ENCODE results near the gene TEX11.
"Not testable (repeated sequence)": the region's sequence is repeated elsewhere in the genome, so short reads cannot be mapped to it uniquely, and the experiment has no call there.

Gene TEX11

DNA sequence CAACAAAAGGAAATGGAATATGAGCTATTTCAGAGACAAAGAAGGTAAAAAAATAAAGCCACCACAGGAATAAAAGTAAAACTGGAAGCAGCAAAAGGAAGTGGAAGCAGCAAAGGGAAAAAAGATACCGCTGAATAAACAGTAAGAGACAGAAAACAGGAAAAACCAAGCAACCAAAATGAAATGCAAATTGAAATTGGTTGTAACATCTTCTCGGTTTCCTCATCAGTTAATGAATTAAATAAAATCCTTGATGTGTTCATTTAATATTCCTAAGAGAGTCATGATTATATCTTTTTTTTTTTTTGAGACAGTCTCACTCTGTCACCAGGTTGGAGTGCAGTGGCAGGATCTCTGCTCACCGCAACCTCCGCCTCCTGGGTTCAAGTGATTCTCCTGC, 331.1 kb downstream of the TEX11 start:
- no peaks in the 10 kb centered on the region for H3K36me3 ChIP-seq (replicated peaks)
- no peak for DNase-seq
- no peaks in the 10 kb centered on the region for H3K27me3 ChIP-seq (replicated peaks)
- no peak overlapping the region for H3K27ac ChIP-seq
- H3K4me3 ChIP-seq (ENCODE audit: low read depth, low read length) = no peak overlapping the region
- TF ChIP-seq, protein P1, sequence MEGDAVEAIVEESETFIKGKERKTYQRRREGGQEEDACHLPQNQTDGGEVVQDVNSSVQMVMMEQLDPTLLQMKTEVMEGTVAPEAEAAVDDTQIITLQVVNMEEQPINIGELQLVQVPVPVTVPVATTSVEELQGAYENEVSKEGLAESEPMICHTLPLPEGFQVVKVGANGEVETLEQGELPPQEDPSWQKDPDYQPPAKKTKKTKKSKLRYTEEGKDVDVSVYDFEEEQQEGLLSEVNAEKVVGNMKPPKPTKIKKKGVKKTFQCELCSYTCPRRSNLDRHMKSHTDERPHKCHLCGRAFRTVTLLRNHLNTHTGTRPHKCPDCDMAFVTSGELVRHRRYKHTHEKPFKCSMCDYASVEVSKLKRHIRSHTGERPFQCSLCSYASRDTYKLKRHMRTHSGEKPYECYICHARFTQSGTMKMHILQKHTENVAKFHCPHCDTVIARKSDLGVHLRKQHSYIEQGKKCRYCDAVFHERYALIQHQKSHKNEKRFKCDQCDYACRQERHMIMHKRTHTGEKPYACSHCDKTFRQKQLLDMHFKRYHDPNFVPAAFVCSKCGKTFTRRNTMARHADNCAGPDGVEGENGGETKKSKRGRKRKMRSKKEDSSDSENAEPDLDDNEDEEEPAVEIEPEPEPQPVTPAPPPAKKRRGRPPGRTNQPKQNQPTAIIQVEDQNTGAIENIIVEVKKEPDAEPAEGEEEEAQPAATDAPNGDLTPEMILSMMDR (IDR thresholded peaks at IDR 0.05; ENCODE audit: low read depth, low read length, missing control alignments) = no peak
- in situ Hi-C loops (cut with HindIII; ENCODE audit: low pct_ligation_motif_present, low sequenced_read_pairs) = no loop called here

DNA sequence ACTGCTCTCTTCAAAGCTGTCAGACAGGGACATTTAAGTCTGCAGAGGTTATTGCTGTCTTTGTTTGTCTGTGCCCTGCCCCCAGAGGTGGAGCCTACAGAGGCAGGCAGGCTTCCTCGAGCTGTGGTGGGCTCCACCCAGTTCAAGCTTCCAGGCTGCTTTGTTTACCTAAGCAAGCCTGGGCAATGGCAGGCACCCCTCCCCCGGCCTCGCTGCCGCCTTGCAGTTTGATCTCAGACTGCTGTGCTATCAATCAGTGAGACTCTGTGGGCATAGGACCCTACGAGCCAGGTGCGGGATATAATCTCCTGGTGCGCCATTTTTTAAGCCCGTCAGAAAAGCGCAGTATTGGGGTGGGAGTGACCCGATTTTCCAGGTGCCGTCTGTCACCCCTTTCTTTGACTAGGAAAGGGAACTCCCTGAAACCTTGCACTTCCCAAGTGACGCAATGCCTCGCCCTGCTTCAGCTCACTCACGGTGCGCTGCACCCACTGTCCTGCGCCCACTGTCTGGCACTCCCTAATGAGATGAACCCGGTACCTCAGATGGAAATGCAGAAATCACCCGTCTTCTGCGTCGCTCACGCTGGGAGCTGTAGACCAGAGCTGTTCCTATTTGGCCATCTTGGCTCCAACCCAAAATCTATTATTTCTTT, 338.5 kb downstream of the TEX11 start:
- in situ Hi-C loops (cut with HindIII; ENCODE audit: low pct_ligation_motif_present, low sequenced_read_pairs); DNase-seq; H3K36me3 ChIP-seq (replicated peaks); H3K27me3 ChIP-seq (replicated peaks); H3K4me3 ChIP-seq (ENCODE audit: low read depth, low read length); H3K27ac ChIP-seq: not testable (repeated sequence)

DNA sequence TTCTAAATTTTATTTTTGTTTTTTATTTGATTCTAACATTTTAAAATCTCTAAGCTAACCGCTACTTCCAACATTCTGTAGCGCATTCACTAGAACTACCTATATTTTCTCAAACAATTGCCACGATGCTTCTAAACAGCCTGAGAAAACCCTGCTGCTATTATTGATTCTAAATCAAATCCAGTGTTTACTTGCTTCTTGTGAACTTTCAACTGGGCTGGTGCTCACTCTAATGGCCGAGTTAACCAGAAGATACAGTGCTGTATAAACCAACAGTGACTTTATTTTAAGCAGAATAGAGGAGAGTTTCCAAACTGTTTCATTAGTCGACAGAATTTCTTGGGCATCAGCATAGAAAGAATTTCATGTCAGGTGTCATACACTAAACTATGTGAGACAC, 353.6 kb downstream of the TEX11 start:
- H3K4me3 ChIP-seq (ENCODE audit: low read depth, low read length) = no peak overlapping the region
- no peaks in the 10 kb centered on the region for H3K36me3 ChIP-seq (replicated peaks)
- in situ Hi-C loops (cut with HindIII; ENCODE audit: low pct_ligation_motif_present, low sequenced_read_pairs) = no loop called here
- no peak for DNase-seq
- no peak overlapping the region for H3K27ac ChIP-seq
- TF ChIP-seq, protein P1 (IDR thresholded peaks at IDR 0.05; ENCODE audit: low read depth, low read length, missing control alignments) = no peak
- no peaks in the 10 kb centered on the region for H3K27me3 ChIP-seq (replicated peaks)

DNA sequence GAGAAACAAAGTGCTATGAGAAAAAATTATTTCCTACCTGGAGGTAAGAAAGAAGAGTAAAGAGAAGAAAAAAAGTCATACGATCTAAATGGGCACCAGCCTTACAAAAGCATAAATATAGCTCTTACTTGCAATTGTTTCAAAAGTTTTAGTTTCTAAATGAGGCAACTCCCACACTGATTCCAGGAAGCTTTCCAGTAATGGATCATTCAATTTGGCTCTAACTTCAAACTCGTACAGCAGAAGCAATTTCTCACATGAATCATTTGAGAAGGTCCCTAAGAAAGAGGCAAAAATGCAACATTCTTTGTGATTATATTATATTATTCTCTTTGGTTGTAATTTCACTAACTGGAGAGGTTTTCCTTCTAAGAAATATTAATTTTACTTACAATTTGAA, 354.0 kb downstream of the TEX11 start:
- no peak for DNase-seq
- H3K4me3 ChIP-seq (ENCODE audit: low read depth, low read length) = no peak overlapping the region
- in situ Hi-C loops (cut with HindIII; ENCODE audit: low pct_ligation_motif_present, low sequenced_read_pairs) = no loop called here

DNA sequence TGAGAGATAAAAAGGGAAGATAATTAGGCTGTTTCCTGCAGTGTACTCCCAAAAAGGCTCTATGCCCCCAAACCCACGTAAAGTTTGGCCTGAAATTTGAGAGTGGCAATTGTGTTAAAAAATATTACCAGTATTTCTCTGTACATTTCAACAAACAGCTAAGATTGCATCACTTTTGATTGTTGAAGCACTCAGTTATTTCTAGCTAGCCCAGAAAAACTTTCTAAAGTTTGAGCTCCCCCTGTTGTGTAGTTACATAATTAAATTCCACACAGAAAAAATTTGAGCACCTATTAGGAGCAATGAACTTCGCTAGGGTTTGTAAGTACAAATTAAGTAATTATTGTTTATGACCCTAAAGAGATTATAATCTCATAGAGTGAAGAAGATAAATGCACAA, 354.4 kb downstream of the TEX11 start:
- DNase-seq = peak; percentile 0
- no peaks in the 10 kb centered on the region for H3K27me3 ChIP-seq (replicated peaks)
- no peak overlapping the region for H3K27ac ChIP-seq
- in situ Hi-C loops (cut with HindIII; ENCODE audit: low pct_ligation_motif_present, low sequenced_read_pairs) = no loop called here
- no peak overlapping the region for H3K4me3 ChIP-seq (ENCODE audit: low read depth, low read length)
- no peaks in the 10 kb centered on the region for H3K36me3 ChIP-seq (replicated peaks)
- TF ChIP-seq, protein P1 (IDR thresholded peaks at IDR 0.05; ENCODE audit: low read depth, low read length, missing control alignments) = no peak

More for the DNA sequence above, 354.0 kb downstream of the TEX11 start:
- Histone ChIP-seq H3K27me3 (replicated peaks) (no peaks in the 10 kb centered on the region), H3K36me3 (replicated peaks) (no peaks in the 10 kb centered on the region), H3K27ac (no peak overlapping the region)
- TF ChIP-seq, protein P1 (IDR thresholded peaks at IDR 0.05; ENCODE audit: low read depth, low read length, missing control alignments) = no peak

DNA sequence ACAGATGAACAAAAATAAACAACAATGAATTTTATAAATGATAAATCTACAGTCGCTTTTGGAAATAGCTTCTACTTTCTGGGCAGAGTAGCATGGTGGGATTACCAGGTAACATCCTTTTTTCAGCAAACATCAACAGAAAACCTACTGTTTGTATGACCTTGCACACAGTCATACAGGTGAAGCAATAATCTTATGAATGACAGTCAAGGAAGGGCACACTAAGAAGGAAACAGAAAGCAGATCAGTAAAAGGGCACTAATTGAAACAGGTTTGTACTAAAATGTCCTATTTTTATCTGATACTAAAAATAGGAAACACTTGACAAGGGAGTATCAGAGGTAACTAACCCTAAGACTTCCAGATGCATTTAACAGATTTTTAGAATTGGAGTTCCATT, 355.0 kb downstream of the TEX11 start:
- no peak overlapping the region for H3K4me3 ChIP-seq (ENCODE audit: low read depth, low read length)
- no peaks in the 10 kb centered on the region for H3K36me3 ChIP-seq (replicated peaks)
- in situ Hi-C loops (cut with HindIII; ENCODE audit: low pct_ligation_motif_present, low sequenced_read_pairs) = no loop called here
- TF ChIP-seq, protein P1 (IDR thresholded peaks at IDR 0.05; ENCODE audit: low read depth, low read length, missing control alignments) = no peak
- DNase-seq = no peak
- no peak overlapping the region for H3K27ac ChIP-seq
- no peaks in the 10 kb centered on the region for H3K27me3 ChIP-seq (replicated peaks)
